GM12878 (cell line): ENCODE data around the gene DUSP16. TPM values are rescaled to one million over a fixed set of nuclear protein-coding genes. Genes with fewer than 3 reads are reported as not detected.

ENCODE experiments used
- ASH2L ChIP-seq: fragments of 300-600, 200-600 bp; sonication (generic); IDR thresholded peaks from 2 replicates; pipeline ENCODE4 v1.6.1; 2017; ENCODE audit warnings: low read depth, mild to moderate bottlenecking, borderline replicate concordance
- BCL11A ChIP-seq: IDR thresholded peaks from 2 replicates; pipeline ENCODE4 v1.6.1; 2011; ENCODE audit warnings: low read depth, low read length
- CREB1 ChIP-seq: IDR thresholded peaks from 2 replicates; pipeline ENCODE4 v1.6.1; 2012; ENCODE audit warnings: low read depth, mild to moderate bottlenecking, inconsistent platforms
- DPF2 ChIP-seq: fragments of 450-650 bp; IDR thresholded peaks from 2 replicates; pipeline ENCODE4 v1.6.1; 2017; ENCODE audit warnings: mild to moderate bottlenecking
- EGR1 ChIP-seq, 2 experiments: IDR thresholded peaks; 1 replicate in 1 of 2; 2 replicates in 1 of 2; pipeline ENCODE4 v1.6.1; 2011 to 2012; ENCODE audit warnings: low read depth in 2 of 2, low read length in 2 of 2, borderline replicate concordance in 1 of 2, mild to moderate bottlenecking in 1 of 2, moderate library complexity in 1 of 2
- GABPA ChIP-seq: IDR thresholded peaks from 2 replicates; pipeline ENCODE4 v1.6.1; 2014; ENCODE audit warnings: antibody characterized with exemption, low read depth, mild to moderate bottlenecking, inconsistent platforms
- IKZF2 ChIP-seq, 2 experiments: fragments of 450-650 bp; IDR thresholded peaks; 2 replicates each; pipeline ENCODE4 v1.6.1; 2017; ENCODE audit warnings: mild to moderate bottlenecking in 2 of 2, moderate library complexity in 2 of 2
- MTA2 ChIP-seq: fragments of 450-650 bp; IDR thresholded peaks from 2 replicates; pipeline ENCODE4 v1.6.1; 2016; ENCODE audit warnings: low read depth, mild to moderate bottlenecking, moderate library complexity
- MXI1 ChIP-seq: fragments of 150-350 bp; IDR thresholded peaks from 2 replicates; pipeline ENCODE4 v1.6.1; 2011; ENCODE audit warnings: low read depth, mild to moderate bottlenecking, inconsistent platforms, low read length, improper control_type of control experiment
- NBN ChIP-seq: fragments of 450-650 bp; IDR thresholded peaks from 2 replicates; pipeline ENCODE4 v1.6.1; 2016
- PAX5 ChIP-seq: IDR thresholded peaks from 2 replicates; pipeline ENCODE4 v1.6.1; 2011; ENCODE audit warnings: low read depth, low read length, borderline replicate concordance
- RAD21 ChIP-seq: IDR thresholded peaks from 2 replicates; pipeline ENCODE4 v1.6.1; 2011; ENCODE audit warnings: mild to moderate bottlenecking, low read depth, low read length, moderate library complexity; ENCODE audit not compliant: insufficient read depth
- RAD51 ChIP-seq: fragments of 450-650 bp; IDR thresholded peaks from 2 replicates; pipeline ENCODE4 v1.6.1; 2016; ENCODE audit warnings: moderate library complexity, mild to moderate bottlenecking, inconsistent platforms
- SMARCA5 ChIP-seq: fragments of 450-650 bp; IDR thresholded peaks from 2 replicates; pipeline ENCODE4 v1.6.1; 2017; ENCODE audit warnings: mild to moderate bottlenecking
- SREBF2 ChIP-seq: IDR thresholded peaks from 2 replicates; pipeline ENCODE4 v1.6.1; 2012; ENCODE audit warnings: mild to moderate bottlenecking, low read length
- SRF ChIP-seq, 2 experiments: IDR thresholded peaks; 2 replicates each; pipeline ENCODE4 v1.6.1; 2011; ENCODE audit warnings: low read depth in 2 of 2, low read length in 2 of 2, mild to moderate bottlenecking in 1 of 2, moderate library complexity in 1 of 2
- STAT1 ChIP-seq: fragments of 450-650 bp; conservative IDR thresholded peaks from 2 replicates; pipeline ENCODE4 v1.6.1; 2014; ENCODE audit warnings: antibody characterized with exemption, mild to moderate bottlenecking
- WRNIP1 ChIP-seq: IDR thresholded peaks from 2 replicates; pipeline ENCODE4 v1.6.1; 2011; ENCODE audit warnings: low read depth, low read length, improper control_type of control experiment, borderline replicate concordance
- polyA plus RNA-seq, 11 experiments: library from polyadenylated mRNA; depleted of rRNA in 4 of 11; unstranded in 6 of 11; stranded (reverse) in 5 of 11; fragments of >200 nt; fragmentation: Nextera tagmentation in 4 of 11; fragmentation: Illumina TruSeq in 1 of 11; extraction: Ambion mirVana in 4 of 11; extraction: Trizol in 1 of 11; gene quantifications; 1 replicate in 1 of 11; 2 replicates in 10 of 11; pipeline versions ENCODE4 v1.2.1 to v1.2.3, GENCODE V29; 2011 to 2016; ENCODE audit warnings: inconsistent platforms in 2 of 11, missing spikeins in 2 of 11, low read depth in 1 of 11
- total RNA-seq, 4 experiments: library from RNA; depleted of rRNA in 3 of 4; stranded (reverse); fragments of >200 nt in 3 of 4; fragmentation: Illumina TruSeq in 1 of 4; extraction: Trizol in 1 of 4; gene quantifications; 2 replicates each; pipeline versions ENCODE4 v1.2.1 to v1.2.3, GENCODE V29; 2013 to 2021
- TF ChIP-seq, protein P1 (sequence below): IDR thresholded peaks from 2 replicates; pipeline ENCODE4 v1.6.1; 2011; ENCODE audit warnings: borderline replicate concordance, low read depth, mild to moderate bottlenecking, moderate library complexity, mixed read lengths, low read length; ENCODE audit not compliant: insufficient read depth; ENCODE audit errors: extremely low read length
- TF ChIP-seq, protein P2 (sequence below): fragments of 450-650 bp; IDR thresholded peaks from 2 replicates; pipeline ENCODE4 v1.6.1; 2017; ENCODE audit warnings: mild to moderate bottlenecking, moderate library complexity
- TF ChIP-seq, protein P3 (sequence below): IDR thresholded peaks from 2 replicates; pipeline ENCODE4 v1.6.1; 2012; ENCODE audit warnings: mild to moderate bottlenecking, low read depth, low read length

DUSP16 gene
- total and polyA plus RNA-seq, 10 of the 15 experiments (the other 5 are each of a cell fraction or from before 2014, with no cell fraction given) = 3.9 to 75.3 (median 26.8) TPM

DNA sequence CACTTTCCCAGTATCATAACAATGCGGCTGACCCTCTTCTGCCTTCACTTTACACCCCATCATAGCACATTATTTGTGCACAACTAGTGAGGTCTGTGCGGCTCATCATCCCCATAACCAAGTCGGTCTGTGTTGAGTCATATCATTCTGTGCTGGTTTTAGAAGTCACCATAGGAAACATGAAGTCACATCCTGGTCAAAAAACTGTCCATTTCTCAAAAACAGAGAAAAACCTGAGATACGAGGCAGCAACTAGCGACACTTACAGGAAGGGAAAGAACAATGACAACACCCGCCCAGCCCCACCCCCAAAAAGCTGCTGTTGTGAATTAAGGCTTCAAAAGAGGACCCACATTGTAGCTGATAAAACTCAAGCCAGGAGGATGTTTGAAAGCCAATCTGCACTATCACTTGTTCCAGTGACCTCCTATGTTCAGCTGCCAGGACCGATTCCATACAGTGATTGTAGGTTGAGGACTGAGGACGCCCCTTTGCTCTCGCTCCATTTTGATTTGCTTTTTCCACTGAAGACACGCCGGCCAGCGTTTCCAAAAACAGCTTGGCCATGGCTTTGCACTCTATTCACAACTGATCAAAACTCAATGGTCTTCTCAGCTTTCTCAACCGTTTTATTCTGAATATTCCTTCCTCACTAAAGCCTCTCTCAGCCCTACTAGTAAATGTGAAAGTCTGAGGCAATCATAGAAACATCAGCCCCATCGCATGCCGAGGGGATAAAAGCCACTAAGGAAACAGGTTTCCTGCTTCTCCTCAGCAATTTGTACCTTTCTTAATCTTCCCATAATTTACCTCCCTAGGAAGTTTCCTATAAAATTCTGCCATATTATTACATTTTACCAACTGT lies 87.5 kb downstream of the DUSP16 start (continued):
- TF ChIP-seq SRF (IDR thresholded peaks at IDR 0.05; ENCODE audit: low read depth in 2 of 2, low read length in 2 of 2) (peak in 1 of 2 experiments; percentile 59; a peak in 1 of 4 replicates), SREBF2 (no peak), NBN (peak; percentile 93), MTA2 (peak; percentile 81), RAD51 (0 out of 2 replicates have a peak, but pooled peaks have one; percentile 11), WRNIP1 (no peak), PAX5 (peak; percentile 62; the same call in 1 of the 2 replicates), DPF2 (peak; percentile 77), IKZF2 (IDR thresholded peaks at IDR 0.05) (peak; percentile 72 to 79; a peak in 3 of 4 replicates), MXI1 (0 out of 2 replicates have a peak, but pooled peaks have one; percentile 59), ASH2L (no peak), RAD21 (peak; percentile 61), CREB1 (peak; percentile 95), GABPA (peak; percentile 78), STAT1 (no peak), BCL11A (peak; percentile 78), EGR1 (IDR thresholded peaks at IDR 0.05; ENCODE audit: borderline replicate concordance in 1 of 2, low read depth in 2 of 2, low read length in 2 of 2) (0 out of 3 replicates have a peak, but pooled peaks of 1 of the 2 experiments have one; percentile 30), SMARCA5 (no peak)
- TF ChIP-seq, protein P1, sequence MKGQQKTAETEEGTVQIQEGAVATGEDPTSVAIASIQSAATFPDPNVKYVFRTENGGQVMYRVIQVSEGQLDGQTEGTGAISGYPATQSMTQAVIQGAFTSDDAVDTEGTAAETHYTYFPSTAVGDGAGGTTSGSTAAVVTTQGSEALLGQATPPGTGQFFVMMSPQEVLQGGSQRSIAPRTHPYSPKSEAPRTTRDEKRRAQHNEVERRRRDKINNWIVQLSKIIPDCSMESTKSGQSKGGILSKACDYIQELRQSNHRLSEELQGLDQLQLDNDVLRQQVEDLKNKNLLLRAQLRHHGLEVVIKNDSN = no peak
- TF ChIP-seq, protein P2, sequence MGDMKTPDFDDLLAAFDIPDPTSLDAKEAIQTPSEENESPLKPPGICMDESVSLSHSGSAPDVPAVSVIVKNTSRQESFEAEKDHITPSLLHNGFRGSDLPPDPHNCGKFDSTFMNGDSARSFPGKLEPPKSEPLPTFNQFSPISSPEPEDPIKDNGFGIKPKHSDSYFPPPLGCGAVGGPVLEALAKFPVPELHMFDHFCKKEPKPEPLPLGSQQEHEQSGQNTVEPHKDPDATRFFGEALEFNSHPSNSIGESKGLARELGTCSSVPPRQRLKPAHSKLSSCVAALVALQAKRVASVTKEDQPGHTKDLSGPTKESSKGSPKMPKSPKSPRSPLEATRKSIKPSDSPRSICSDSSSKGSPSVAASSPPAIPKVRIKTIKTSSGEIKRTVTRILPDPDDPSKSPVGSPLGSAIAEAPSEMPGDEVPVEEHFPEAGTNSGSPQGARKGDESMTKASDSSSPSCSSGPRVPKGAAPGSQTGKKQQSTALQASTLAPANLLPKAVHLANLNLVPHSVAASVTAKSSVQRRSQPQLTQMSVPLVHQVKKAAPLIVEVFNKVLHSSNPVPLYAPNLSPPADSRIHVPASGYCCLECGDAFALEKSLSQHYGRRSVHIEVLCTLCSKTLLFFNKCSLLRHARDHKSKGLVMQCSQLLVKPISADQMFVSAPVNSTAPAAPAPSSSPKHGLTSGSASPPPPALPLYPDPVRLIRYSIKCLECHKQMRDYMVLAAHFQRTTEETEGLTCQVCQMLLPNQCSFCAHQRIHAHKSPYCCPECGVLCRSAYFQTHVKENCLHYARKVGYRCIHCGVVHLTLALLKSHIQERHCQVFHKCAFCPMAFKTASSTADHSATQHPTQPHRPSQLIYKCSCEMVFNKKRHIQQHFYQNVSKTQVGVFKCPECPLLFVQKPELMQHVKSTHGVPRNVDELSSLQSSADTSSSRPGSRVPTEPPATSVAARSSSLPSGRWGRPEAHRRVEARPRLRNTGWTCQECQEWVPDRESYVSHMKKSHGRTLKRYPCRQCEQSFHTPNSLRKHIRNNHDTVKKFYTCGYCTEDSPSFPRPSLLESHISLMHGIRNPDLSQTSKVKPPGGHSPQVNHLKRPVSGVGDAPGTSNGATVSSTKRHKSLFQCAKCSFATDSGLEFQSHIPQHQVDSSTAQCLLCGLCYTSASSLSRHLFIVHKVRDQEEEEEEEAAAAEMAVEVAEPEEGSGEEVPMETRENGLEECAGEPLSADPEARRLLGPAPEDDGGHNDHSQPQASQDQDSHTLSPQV = 0 out of 2 replicates have a peak, but pooled peaks have one; percentile 30
- TF ChIP-seq, protein P3, sequence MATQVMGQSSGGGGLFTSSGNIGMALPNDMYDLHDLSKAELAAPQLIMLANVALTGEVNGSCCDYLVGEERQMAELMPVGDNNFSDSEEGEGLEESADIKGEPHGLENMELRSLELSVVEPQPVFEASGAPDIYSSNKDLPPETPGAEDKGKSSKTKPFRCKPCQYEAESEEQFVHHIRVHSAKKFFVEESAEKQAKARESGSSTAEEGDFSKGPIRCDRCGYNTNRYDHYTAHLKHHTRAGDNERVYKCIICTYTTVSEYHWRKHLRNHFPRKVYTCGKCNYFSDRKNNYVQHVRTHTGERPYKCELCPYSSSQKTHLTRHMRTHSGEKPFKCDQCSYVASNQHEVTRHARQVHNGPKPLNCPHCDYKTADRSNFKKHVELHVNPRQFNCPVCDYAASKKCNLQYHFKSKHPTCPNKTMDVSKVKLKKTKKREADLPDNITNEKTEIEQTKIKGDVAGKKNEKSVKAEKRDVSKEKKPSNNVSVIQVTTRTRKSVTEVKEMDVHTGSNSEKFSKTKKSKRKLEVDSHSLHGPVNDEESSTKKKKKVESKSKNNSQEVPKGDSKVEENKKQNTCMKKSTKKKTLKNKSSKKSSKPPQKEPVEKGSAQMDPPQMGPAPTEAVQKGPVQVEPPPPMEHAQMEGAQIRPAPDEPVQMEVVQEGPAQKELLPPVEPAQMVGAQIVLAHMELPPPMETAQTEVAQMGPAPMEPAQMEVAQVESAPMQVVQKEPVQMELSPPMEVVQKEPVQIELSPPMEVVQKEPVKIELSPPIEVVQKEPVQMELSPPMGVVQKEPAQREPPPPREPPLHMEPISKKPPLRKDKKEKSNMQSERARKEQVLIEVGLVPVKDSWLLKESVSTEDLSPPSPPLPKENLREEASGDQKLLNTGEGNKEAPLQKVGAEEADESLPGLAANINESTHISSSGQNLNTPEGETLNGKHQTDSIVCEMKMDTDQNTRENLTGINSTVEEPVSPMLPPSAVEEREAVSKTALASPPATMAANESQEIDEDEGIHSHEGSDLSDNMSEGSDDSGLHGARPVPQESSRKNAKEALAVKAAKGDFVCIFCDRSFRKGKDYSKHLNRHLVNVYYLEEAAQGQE = peak; percentile 18; the same call in 1 of the 2 replicates
